GM19438 (cell line): ENCODE results near the gene SUZ12.
"Not testable (repeated sequence)": the region's sequence is repeated elsewhere in the genome, so short reads cannot be mapped to it uniquely, and the experiment has no call there.

Experiments
- ATAC-seq: cut with Tn5 transposase; IDR thresholded peaks from one replicate; pipeline ENCODE4 v1.9.1; 2021; ENCODE audit warnings: low read depth; ENCODE audit not compliant: unreplicated experiment

Gene SUZ12

GRCh38 chr17:32033223-32033622 lies 96.4 kb downstream of the SUZ12 start:
- ATAC-seq: no peak

- ATAC-seq: not testable (repeated sequence)
Observed at GRCh38 chr17:32033812-32034211, 97.0 kb downstream of the SUZ12 start.

- ATAC-seq: not testable (repeated sequence)
Observed at GRCh38 chr17:32040246-32040645, 103.4 kb downstream of the SUZ12 start.

GRCh38 chr17:32041306-32041875 lies 104.6 kb downstream of the SUZ12 start:
- not testable (repeated sequence) for ATAC-seq

- not testable (repeated sequence) for ATAC-seq
Observed at GRCh38 chr17:32042266-32042665, 105.5 kb downstream of the SUZ12 start.

GRCh38 chr17:32045611-32046010 lies 108.8 kb downstream of the SUZ12 start:
- ATAC-seq: not testable (repeated sequence)

GRCh38 chr17:32047663-32048062 lies 110.9 kb downstream of the SUZ12 start:
- ATAC-seq: not testable (repeated sequence)
